GM23248 (cell line): ENCODE results near the gene WWOX. TPM values are rescaled to one million over a fixed set of nuclear protein-coding genes. Genes with fewer than 3 reads are reported as not detected.

Experiments used
- DNase-seq: peaks from one replicate; pipeline ENCODE4 v3.0.0-alpha.2; 2015
- H2AFZ ChIP-seq: fragments of 200-600 bp; sonication (generic); 2 replicates; pipeline ENCODE4 v1.6.1; 2016; ENCODE audit warnings: antibody characterized with exemption
- H3F3A ChIP-seq: fragments of 200-600 bp; sonication (generic); 2 replicates; pipeline ENCODE4 v1.6.1; 2016; ENCODE audit warnings: mild to moderate bottlenecking, antibody characterized with exemption, mixed run types; ENCODE audit not compliant: insufficient read depth
- H3K27ac ChIP-seq: fragments of 200-600 bp; sonication (generic); 2 replicates; pipeline ENCODE4 v1.5.1; 2016; ENCODE audit warnings: mild to moderate bottlenecking
- H3K27me3 ChIP-seq: fragments of 200-600 bp; sonication (generic); replicated peaks from 2 replicates; pipeline ENCODE4 v1.6.1; 2016; ENCODE audit warnings: mild to moderate bottlenecking; ENCODE audit not compliant: insufficient read depth
- H3K36me3 ChIP-seq: fragments of 200-600 bp; sonication (generic); 2 replicates; pipeline ENCODE4 v1.6.1; 2016; ENCODE audit warnings: low read depth, mild to moderate bottlenecking
- H3K4me1 ChIP-seq: fragments of 200-600 bp; sonication (generic); 2 replicates; pipeline ENCODE4 v1.6.1; 2016; ENCODE audit warnings: mild to moderate bottlenecking; ENCODE audit not compliant: insufficient read depth
- H3K4me2 ChIP-seq: fragments of 200-600 bp; sonication (generic); one replicate; pipeline ENCODE4 v1.6.1; 2016; ENCODE audit warnings: mild to moderate bottlenecking; ENCODE audit not compliant: unreplicated experiment
- H3K4me3 ChIP-seq: fragments of 200-600 bp; sonication (generic); 2 replicates; pipeline ENCODE4 v1.5.1; 2016; ENCODE audit warnings: mild to moderate bottlenecking
- H3K79me2 ChIP-seq: fragments of 200-600 bp; sonication (generic); 2 replicates; pipeline ENCODE4 v1.6.1; 2016; ENCODE audit warnings: mild to moderate bottlenecking; ENCODE audit not compliant: insufficient read depth
- H3K9ac ChIP-seq: fragments of 200-600 bp; sonication (generic); 2 replicates; pipeline ENCODE4 v1.6.1; 2016; ENCODE audit warnings: mild to moderate bottlenecking
- H3K9me2 ChIP-seq: fragments of 200-600 bp; sonication (generic); 2 replicates; pipeline ENCODE4 v1.6.1; 2016; ENCODE audit warnings: mixed run types, mild to moderate bottlenecking, moderate library complexity; ENCODE audit not compliant: insufficient read depth
- H3K9me3 ChIP-seq: fragments of 200-600 bp; sonication (generic); one replicate; pipeline ENCODE4 v1.6.1; 2017; ENCODE audit warnings: low read depth
- H4K20me1 ChIP-seq: fragments of 200-600 bp; sonication (generic); 2 replicates; pipeline ENCODE4 v1.6.0; 2016; ENCODE audit not compliant: insufficient read depth
- EZH2 ChIP-seq: fragments of 200-600 bp; sonication (generic); IDR thresholded peaks from 2 replicates; pipeline ENCODE4 v1.6.1; 2018; ENCODE audit warnings: antibody characterized with exemption, mild to moderate bottlenecking; ENCODE audit not compliant: insufficient read depth, poor library complexity, severe bottlenecking
- EZH2phosphoT487 ChIP-seq: fragments of 200-600 bp; sonication (generic); IDR thresholded peaks from 2 replicates; pipeline ENCODE4 v1.6.1; 2018; ENCODE audit warnings: antibody characterized with exemption, moderate library complexity, mild to moderate bottlenecking, low read depth; ENCODE audit not compliant: insufficient read depth
- WGBS, 2 experiments: methylation state at CpG; one replicate each; pipeline ENCODE4 v1.1.6; 2015 to 2017; ENCODE audit warnings: low lambda C conversion rate in 2 of 2, low coverage in 1 of 2; ENCODE audit errors: missing lambda C conversion rate in 2 of 2; 5-methylcytosine and 5-hydroxymethylcytosine counted together
- in situ Hi-C: fragments of 300-500 bp; cut with MboI; formaldehyde crosslinking; loops from 2 replicates; pipeline ENCODE4 v1.15.0; 2020
- polyA plus RNA-seq: library from polyadenylated mRNA; unstranded; fragments of >200 nt; fragmentation: Nextera tagmentation; extraction: Ambion mirVana; gene quantifications from 2 replicates; pipeline ENCODE4 v1.2.1, GENCODE V29; 2016
- total RNA-seq: library from RNA; depleted of rRNA; stranded (reverse); fragments of >200 nt; shearing (Covaris generic); gene quantifications from 2 replicates; pipeline ENCODE4 v1.2.3, GENCODE V29; 2014

Gene WWOX
- total and polyA plus RNA-seq, 2 experiments from 2014 or later: 4.5 to 6.6 TPM

DNA sequence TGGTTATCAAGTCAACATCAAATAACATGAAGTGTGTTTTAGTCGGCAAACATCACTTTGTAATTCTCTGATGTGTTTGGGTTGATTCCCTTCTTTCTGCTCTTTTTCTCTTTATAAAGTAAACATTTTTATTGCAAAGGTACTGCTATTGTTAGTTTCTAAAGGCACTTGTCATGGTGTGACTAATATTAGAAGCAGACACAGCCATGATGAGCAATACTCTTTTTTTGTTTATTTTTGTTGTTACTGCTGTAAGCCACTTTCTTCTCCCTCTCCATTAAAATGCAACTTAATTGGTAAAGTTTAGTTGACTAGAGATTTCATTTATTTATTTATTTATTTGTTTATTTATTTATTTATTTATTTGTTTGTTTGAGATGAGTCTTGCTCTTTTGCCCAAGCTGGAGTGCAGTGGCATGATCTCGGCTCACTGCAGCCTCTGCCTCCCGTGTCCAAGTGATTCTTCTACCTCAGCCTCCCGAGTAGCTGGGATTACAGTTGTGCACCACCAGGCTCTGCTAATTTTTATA is 424.7 kb downstream of the WWOX start:
- no peaks in the 10 kb centered on the region for H3K36me3 ChIP-seq
- DNase-seq: no peak
- H3K9me2 ChIP-seq: no peaks in the 10 kb centered on the region
- H3K4me1 ChIP-seq: no peaks in the 10 kb centered on the region
- no peaks in the 10 kb centered on the region for H3K79me2 ChIP-seq
- WGBS, 2 experiments: 77 to 87% methylated on average over 4 of the region's 4 CpGs
- no peaks in the 10 kb centered on the region for H4K20me1 ChIP-seq
- no peak overlapping the region for H3K4me3 ChIP-seq
- no peaks in the 10 kb centered on the region for H3K27me3 ChIP-seq
- in situ Hi-C loops: no loop called here
- no peak overlapping the region for H3K9ac ChIP-seq
- no peak overlapping the region for H2AFZ ChIP-seq
- H3F3A ChIP-seq: no peaks in the 10 kb centered on the region
- no peak overlapping the region for H3K27ac ChIP-seq
- no peak overlapping the region for H3K4me2 ChIP-seq
- no peaks in the 10 kb centered on the region for H3K9me3 ChIP-seq
- TF ChIP-seq EZH2phosphoT487 (no peak), EZH2 (no peak)

DNA sequence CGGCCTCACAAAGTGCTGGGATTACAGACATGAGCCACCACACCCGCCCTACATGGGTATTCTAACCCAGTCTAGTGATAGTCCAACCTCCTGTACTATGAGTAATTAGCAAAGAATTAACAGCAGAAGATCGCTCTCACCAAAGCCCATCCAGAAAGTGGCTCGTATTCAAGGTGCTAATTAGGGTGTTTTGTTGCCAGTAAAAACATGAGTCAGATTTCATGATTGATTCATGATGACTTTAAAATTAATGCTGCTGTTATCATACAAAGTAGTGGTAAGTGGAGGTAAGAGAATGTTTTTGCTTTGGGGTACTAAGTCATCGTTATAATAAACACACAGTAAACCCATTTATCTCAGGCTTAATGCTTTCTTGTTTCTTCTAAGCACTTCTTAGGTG is 428.8 kb downstream of the WWOX start:
- Histone ChIP-seq H3K79me2 (no peaks in the 10 kb centered on the region), H2AFZ (no peak overlapping the region), H3K9me2 (no peaks in the 10 kb centered on the region), H3K4me2 (no peak overlapping the region), H3K27me3 (no peaks in the 10 kb centered on the region), H3K27ac (no peak overlapping the region), H3K4me3 (no peak overlapping the region), H4K20me1 (no peaks in the 10 kb centered on the region), H3K4me1 (no peaks in the 10 kb centered on the region), H3F3A (no peaks in the 10 kb centered on the region), H3K9me3 (no peaks in the 10 kb centered on the region), H3K9ac (no peak overlapping the region), H3K36me3 (no peaks in the 10 kb centered on the region)
- in situ Hi-C loops: no loop called here
- TF ChIP-seq EZH2phosphoT487 (no peak), EZH2 (no peak)
- 34 to 35% methylated on average over 5 of the region's 5 CpGs for WGBS, 2 experiments
- DNase-seq: no peak

DNA sequence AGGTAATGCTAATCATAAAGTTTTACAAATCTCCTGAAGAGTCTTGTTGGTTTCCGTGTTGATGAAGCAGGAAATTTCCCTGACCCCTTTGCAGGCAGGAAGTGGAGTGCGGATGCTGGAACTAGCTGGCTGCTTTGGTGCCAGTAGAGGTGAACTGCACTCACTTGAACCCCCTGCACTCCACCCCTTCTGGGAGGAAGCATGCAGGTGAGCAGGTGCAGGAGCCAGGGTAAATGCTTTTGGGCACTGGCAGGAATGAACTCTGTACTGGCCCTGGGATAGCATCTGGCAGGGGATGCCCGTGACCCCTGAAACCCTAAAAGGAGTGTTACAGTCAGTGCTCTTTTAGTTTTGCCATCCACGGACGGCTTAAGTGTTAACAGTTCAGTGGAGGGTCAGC is 430.4 kb downstream of the WWOX start:
- Histone ChIP-seq H3K9me2 (no peaks in the 10 kb centered on the region), H3K36me3 (no peaks in the 10 kb centered on the region), H2AFZ (no peak overlapping the region), H3K4me3 (no peak overlapping the region), H3K9me3 (no peaks in the 10 kb centered on the region), H3F3A (no peaks in the 10 kb centered on the region), H3K4me1 (no peaks in the 10 kb centered on the region), H3K27ac (no peak overlapping the region), H3K9ac (no peak overlapping the region), H3K4me2 (no peak overlapping the region), H4K20me1 (no peaks in the 10 kb centered on the region), H3K79me2 (no peaks in the 10 kb centered on the region), H3K27me3 (no peaks in the 10 kb centered on the region)
- DNase-seq: no peak
- no peak for TF ChIP-seq EZH2phosphoT487
- no peak for TF ChIP-seq EZH2
- 49 to 61% methylated on average over 5 of the region's 5 CpGs for WGBS, 2 experiments
- in situ Hi-C loops: no loop called here

DNA sequence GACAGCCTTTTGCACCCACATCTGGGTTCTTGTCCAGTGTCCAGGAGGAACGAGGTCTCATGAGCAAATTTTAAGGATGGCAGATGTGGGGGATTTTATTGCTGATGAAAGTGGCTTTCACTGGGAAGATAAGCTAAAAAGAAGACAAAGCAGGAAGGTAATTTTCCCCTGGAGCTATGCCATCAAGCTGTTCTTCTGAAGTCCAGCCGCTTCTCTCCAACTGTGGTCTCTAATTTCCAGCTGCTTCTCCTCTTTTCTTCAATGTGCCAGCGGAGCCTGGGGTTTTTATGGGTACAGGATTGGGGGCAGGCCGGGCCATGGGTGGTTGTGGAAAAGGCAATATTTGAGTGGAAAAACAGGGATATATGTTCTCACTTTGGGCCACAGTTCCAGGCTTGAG is 430.8 kb downstream of the WWOX start:
- no peak for DNase-seq
- no peak overlapping the region for H2AFZ ChIP-seq
- no peak overlapping the region for H3K9ac ChIP-seq
- no peak overlapping the region for H3K4me2 ChIP-seq
- H3K27ac ChIP-seq: no peak overlapping the region
- H4K20me1 ChIP-seq: no peaks in the 10 kb centered on the region
- in situ Hi-C loops: no loop called here
- H3K79me2 ChIP-seq: no peaks in the 10 kb centered on the region
- no peaks in the 10 kb centered on the region for H3K9me3 ChIP-seq
- H3K4me3 ChIP-seq: no peak overlapping the region
- no peaks in the 10 kb centered on the region for H3K4me1 ChIP-seq
- WGBS, 2 experiments: 36 to 39% methylated on average over 4 of the region's 4 CpGs
- no peaks in the 10 kb centered on the region for H3K36me3 ChIP-seq
- H3K9me2 ChIP-seq: no peaks in the 10 kb centered on the region
- H3K27me3 ChIP-seq: no peaks in the 10 kb centered on the region
- TF ChIP-seq EZH2phosphoT487: no peak
- no peak for TF ChIP-seq EZH2
- H3F3A ChIP-seq: no peaks in the 10 kb centered on the region

DNA sequence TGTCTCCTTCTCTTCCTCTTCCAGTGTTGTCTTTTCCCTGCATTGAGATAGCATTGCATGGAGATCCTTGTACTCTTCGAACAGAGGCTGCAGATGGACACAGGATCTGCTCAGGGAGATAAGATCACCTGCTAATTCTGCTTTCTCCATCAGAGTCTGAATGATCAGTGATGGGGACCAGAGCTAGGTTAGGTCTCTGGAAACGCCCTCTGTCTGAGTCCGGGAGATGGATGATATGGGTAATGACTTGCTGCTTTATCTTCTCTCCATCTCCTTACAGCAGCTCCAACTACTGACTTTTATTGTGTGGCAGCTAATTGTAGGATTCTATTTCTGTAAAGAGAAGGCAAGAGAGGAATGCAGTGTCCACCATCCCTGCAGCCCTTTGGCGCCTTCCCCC is 435.6 kb downstream of the WWOX start:
- H3K36me3 ChIP-seq: no peaks in the 10 kb centered on the region
- H2AFZ ChIP-seq: no peak overlapping the region
- no peak overlapping the region for H3K9ac ChIP-seq
- H3F3A ChIP-seq: no peaks in the 10 kb centered on the region
- no peak for DNase-seq
- no peaks in the 10 kb centered on the region for H3K27me3 ChIP-seq
- H3K4me2 ChIP-seq: no peak overlapping the region
- no peaks in the 10 kb centered on the region for H4K20me1 ChIP-seq
- TF ChIP-seq EZH2 (no peak), EZH2phosphoT487 (no peak)
- H3K9me3 ChIP-seq: no peaks in the 10 kb centered on the region
- no peak overlapping the region for H3K27ac ChIP-seq
- H3K79me2 ChIP-seq: no peaks in the 10 kb centered on the region
- WGBS, 2 experiments: 51 to 60% methylated on average over 4 of the region's 4 CpGs
- H3K4me1 ChIP-seq: no peaks in the 10 kb centered on the region
- in situ Hi-C loops: no loop called here
- H3K9me2 ChIP-seq: no peaks in the 10 kb centered on the region
- no peak overlapping the region for H3K4me3 ChIP-seq
